ENCODE results near the gene ZBTB22.

DNA sequence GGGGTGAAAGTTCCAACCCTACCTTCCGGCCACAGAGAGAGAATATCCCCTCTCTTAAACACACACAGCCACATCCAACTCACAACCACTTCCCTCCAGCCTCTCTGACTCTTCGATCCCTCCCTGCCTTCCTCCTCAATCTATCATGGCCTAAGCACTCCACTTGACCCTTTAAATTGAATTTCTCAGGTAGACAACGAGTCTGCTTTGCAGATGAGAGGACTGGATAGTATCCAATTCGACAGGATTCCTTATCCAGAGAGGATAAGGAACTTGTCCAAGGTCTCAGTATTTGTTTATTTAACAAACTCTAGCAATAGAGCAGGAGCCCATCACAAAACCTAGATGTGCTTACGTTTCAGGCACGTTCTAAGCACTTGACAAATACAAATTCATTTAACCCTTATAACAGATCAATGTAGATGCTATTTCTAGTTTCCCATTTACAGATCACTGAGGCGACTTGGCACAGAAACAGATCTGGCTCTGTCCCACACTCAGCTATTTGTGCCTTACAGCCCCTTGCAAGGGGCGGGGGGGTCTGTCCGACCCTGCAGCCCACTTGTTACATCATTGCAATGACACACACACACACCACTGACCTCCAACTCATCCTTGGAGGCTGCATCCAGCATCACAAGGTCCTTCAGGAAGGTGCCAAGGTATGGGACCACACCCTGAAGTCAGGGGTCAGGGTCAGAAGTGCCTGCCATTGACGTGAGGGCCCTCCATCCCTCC lies 23.3 kb downstream of the ZBTB22 start:
- TF ChIP-seq, protein P1, sequence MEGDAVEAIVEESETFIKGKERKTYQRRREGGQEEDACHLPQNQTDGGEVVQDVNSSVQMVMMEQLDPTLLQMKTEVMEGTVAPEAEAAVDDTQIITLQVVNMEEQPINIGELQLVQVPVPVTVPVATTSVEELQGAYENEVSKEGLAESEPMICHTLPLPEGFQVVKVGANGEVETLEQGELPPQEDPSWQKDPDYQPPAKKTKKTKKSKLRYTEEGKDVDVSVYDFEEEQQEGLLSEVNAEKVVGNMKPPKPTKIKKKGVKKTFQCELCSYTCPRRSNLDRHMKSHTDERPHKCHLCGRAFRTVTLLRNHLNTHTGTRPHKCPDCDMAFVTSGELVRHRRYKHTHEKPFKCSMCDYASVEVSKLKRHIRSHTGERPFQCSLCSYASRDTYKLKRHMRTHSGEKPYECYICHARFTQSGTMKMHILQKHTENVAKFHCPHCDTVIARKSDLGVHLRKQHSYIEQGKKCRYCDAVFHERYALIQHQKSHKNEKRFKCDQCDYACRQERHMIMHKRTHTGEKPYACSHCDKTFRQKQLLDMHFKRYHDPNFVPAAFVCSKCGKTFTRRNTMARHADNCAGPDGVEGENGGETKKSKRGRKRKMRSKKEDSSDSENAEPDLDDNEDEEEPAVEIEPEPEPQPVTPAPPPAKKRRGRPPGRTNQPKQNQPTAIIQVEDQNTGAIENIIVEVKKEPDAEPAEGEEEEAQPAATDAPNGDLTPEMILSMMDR (IDR thresholded peaks at IDR 0.05) = no peak
- TF ChIP-seq POLR2A (IDR thresholded peaks at IDR 0.05) = no peak
